ENCODE results near the gene HS6ST3.

DNA sequence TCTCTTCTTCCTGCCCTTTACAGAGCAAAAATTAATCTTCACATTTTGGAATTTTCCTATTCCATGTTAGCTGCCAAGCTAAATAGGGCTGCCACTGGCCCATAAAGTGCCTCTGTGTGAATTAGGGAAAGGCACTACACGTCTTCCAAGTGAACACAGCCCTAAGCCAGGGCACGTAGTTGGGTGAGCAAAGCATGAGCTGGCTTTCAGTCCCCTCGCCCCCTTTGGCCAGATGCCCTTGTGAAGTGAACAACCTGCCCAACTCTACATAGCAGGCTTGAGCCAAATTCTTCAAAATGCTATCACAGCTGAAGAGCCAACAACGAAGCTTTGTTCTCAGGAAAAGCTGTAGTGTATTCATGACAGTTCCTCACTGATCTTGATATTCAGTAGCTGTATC, 691.2 kb downstream of the HS6ST3 start:
- no peak for TF ChIP-seq ZSCAN21 (CRISPR knock-in tag; IDR thresholded peaks at IDR 0.05; ENCODE audit: borderline replicate concordance)
- TF ChIP-seq EP300 (IDR thresholded peaks at IDR 0.05; ENCODE audit: low read depth in 2 of 2, low read length in 2 of 2), result no peak
- TF ChIP-seq EP300 (CRISPR knock-in tag; IDR thresholded peaks at IDR 0.05; ENCODE audit: borderline replicate concordance), result no peak
- no peak for TF ChIP-seq ZNF317 (CRISPR knock-in tag; IDR thresholded peaks at IDR 0.05)
- TF ChIP-seq, protein P1, sequence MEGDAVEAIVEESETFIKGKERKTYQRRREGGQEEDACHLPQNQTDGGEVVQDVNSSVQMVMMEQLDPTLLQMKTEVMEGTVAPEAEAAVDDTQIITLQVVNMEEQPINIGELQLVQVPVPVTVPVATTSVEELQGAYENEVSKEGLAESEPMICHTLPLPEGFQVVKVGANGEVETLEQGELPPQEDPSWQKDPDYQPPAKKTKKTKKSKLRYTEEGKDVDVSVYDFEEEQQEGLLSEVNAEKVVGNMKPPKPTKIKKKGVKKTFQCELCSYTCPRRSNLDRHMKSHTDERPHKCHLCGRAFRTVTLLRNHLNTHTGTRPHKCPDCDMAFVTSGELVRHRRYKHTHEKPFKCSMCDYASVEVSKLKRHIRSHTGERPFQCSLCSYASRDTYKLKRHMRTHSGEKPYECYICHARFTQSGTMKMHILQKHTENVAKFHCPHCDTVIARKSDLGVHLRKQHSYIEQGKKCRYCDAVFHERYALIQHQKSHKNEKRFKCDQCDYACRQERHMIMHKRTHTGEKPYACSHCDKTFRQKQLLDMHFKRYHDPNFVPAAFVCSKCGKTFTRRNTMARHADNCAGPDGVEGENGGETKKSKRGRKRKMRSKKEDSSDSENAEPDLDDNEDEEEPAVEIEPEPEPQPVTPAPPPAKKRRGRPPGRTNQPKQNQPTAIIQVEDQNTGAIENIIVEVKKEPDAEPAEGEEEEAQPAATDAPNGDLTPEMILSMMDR (CRISPR knock-in tag; IDR thresholded peaks at IDR 0.05), result no peak
